Daoy (cell line): ENCODE data around the gene TRIO. TPM values are rescaled to one million over a fixed set of nuclear protein-coding genes. Genes with fewer than 3 reads are reported as not detected.

Experiments
- DNase-seq: peaks from one replicate; pipeline ENCODE4 v3.0.0-alpha.2; 2015; ENCODE audit warnings: low read depth
- total RNA-seq: library from RNA; depleted of rRNA; stranded (reverse); fragments of >200 nt; shearing (Covaris generic); gene quantifications from 2 replicates; pipeline ENCODE4 v1.2.3, GENCODE V29; 2014

TRIO gene
- total RNA-seq, 1 experiment from 2014 or later = 112 TPM

- no peak for DNase-seq
These were observed 179.5 kb downstream of the TRIO start for GRCh38 chr5:14322437-14323187.

- no peak for DNase-seq
These were observed 180.3 kb downstream of the TRIO start for GRCh38 chr5:14323466-14323865.

DNA sequence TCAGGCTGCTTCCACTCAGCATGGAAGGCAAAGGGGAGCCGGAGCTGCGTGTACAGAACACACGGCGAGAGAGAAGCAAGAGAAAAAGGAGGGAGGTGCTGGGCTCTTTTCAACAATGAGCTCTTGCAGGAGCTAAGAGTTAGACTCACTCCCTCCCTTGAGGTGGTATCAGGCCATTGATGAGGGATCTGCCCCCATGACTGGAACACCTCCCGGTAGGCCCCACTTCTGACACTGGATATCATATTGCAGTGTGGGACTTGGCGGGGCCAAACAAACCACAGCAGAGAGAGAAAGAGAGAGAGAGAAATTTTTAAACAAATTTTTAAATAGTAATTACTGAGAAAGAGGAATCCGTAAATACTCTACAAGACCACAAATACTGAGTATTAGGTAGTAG is 182.2 kb downstream of the TRIO start:
- DNase-seq = no peak

- no peak for DNase-seq
These were observed 183.1 kb downstream of the TRIO start for GRCh38 chr5:14326035-14326903.

DNA sequence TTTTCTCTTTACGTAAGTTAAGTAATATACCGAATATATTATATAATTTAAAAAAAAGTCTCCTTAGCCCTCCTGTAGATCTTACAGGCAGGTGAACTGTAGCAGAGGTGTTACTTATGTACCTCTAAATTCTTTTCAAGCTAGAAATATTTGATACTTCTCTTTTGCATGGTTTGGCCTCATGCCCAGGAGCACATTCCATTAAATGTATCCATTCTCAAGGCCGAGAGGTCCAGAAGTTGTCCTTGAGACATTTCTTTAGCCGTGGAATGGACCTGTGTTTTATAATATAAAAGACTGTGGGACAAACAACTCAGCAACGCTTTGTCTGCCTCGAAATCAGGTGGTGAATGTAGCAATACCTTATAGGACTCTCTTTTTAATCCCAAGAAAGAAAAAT is 184.5 kb downstream of the TRIO start:
- no peak for DNase-seq

DNA sequence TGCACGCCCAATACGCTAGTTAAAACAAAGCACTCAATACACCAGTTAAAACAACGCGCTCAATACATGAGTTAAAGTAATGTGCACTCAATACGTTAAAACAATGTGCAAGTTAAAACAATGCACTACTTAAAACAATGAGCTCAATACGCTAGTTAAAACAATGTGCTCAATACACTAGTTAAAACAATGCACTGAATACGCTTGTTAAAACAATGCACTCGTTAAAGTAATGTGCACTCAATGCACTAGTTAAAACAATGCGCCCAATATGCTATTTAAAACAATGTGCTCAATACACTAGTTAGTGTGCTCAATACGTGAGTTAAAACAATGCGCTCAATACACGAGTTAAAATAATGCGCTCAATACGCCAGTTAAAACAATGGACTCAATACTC is 185.0 kb downstream of the TRIO start:
- no peak for DNase-seq

- no peak for DNase-seq
These were observed 187.1 kb downstream of the TRIO start for GRCh38 chr5:14330291-14330690.

- DNase-seq = no peak
These were observed 187.7 kb downstream of the TRIO start for GRCh38 chr5:14330729-14331385.

DNA sequence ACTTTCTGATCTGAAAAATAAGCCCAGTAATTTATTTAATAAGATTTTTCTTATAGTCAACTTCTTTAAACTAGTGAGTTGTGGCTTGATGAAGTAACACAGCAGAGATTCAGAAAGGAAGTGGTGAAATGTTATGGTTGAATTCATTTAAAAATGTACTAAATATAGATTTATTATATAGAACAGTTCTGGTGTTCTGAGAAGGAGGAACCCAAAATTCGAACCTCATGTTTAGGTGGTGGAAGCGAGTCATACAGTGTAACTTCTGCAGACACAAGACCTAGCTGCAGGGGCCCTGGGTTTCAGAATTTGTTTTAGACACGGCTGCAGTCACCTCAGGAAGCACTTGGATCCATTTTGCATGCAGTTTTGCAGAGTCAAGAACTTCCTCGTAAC is 188.2 kb downstream of the TRIO start:
- no peak for DNase-seq

- DNase-seq = no peak
These were observed 189.0 kb downstream of the TRIO start for GRCh38 chr5:14332038-14332631.

GRCh38 chr5:14332746-14333145 is 189.6 kb downstream of the TRIO start:
- DNase-seq = no peak

DNA sequence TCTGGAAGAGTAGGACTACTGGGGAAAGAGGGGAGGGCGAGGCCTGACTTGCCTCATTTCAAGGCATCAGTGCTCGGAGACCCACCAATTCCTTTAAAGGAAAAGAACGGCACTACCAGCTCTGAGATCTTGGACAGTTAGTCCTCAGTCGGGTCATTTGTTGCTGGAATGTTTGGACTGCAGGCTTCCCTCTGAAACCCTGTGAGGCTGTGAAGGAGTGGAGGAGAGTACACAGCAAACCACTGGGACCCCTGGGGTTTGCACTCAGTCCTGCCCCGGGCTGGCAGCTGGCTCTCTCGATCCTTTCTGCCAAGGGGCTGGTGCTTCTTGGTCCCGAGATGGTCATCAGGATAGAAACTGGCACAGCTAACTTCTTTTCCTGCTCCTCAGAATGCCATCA is 194.5 kb downstream of the TRIO start:
- no peak for DNase-seq

DNA sequence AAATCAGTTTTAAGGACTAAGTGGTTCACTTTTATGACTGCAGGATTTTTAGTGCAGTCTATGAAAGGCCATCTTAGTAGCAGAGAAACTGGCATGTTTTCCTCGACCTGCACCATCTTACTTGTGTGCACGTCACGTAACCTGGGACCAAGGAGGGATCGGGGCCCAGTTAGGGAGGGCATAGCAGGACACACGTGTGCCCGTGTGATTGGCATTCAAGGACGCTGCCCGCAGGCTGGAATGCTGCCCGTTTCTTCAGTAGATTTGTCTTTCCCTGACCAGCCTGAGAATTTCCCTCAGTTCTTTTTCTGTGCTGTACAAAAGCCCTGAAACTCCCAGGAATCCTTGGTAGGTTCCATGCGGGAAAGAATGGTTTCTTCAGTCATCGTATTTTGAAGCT is 196.3 kb downstream of the TRIO start:
- no peak for DNase-seq

GRCh38 chr5:14341571-14342230 is 198.6 kb downstream of the TRIO start:
- no peak for DNase-seq

- DNase-seq = peak; percentile 36
These were observed 199.2 kb downstream of the TRIO start for GRCh38 chr5:14342306-14342705.

DNA sequence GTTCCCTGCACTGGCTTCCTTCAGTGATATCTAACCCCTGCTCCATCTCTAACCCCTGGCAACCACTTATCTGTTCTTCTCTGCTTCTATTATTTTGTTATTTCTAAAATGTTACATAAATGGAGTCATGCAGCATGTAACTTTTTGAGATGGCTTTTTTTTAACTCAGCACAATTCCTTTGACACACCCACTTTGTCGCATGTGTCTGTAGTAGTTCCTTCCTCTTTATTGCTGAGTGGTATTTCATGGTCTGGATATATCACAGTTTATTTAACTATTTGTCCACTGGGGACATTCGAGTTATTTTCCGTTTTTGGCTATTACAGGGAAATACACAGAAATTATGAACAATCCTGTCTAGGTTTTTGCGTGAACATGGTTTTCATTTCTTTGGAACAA is 200.2 kb downstream of the TRIO start:
- DNase-seq = no peak

GRCh38 chr5:14347522-14347921 is 204.4 kb downstream of the TRIO start:
- DNase-seq = no peak

- no peak for DNase-seq
These were observed 205.0 kb downstream of the TRIO start for GRCh38 chr5:14348142-14348541.

GRCh38 chr5:14349029-14349428 is 205.9 kb downstream of the TRIO start:
- no peak for DNase-seq

DNA sequence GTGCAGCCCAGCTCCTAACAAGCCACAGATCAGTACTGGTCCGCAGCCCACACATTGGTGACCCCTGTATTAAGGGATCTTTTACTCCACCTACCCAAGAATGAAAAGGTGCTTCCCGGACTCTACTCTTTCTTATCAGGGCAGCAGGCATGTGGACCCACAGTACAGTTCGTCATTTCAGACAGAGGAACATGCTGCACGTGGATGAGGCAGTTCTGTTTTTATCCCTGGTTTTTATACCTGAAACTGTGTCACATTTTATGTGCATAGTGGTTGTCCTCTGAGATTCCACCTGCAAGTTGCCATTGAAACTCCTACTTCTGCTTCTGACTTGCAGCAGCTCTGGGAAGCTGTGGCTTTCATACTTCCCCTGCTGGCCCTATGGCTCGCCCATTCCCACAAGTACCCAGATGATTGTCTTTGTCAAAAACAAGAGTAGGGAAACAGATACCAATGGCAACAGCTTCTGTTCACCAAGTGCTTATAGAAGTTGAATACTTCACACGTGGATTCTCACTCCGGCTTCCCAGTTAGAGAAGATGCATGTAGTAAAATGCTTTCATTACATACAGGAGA is 208.0 kb downstream of the TRIO start:
- DNase-seq = no peak
